Activated CD8-positive, alpha-beta T cell treated with anti-CD3 and anti-CD28 coated beads for 36 hours (primary cell): ENCODE data around the gene XRCC6. TPM values are rescaled to one million over a fixed set of nuclear protein-coding genes. Genes with fewer than 3 reads are reported as not detected.

ENCODE experiments used
- ATAC-seq: fragments of 200-7000 bp; cut with Tn5 transposase; one replicate; pipeline ENCODE4 v1.10.0; 2021; ENCODE audit warnings: mild to moderate bottlenecking, moderate library complexity
- CTCF ChIA-PET: fragments of 350-600 bp; sonication (Branson Sonifier 250); formaldehyde crosslinking; loops from one replicate; lab custom pipeline; 2021; ENCODE audit warnings: antibody characterized with exemption; lab: Charles Lee
- POLR2A ChIA-PET: fragments of 350-600 bp; sonication (Branson Sonifier 250); formaldehyde crosslinking; loops from one replicate; lab custom pipeline; 2021; ENCODE audit warnings: antibody characterized with exemption; lab: Charles Lee
- DNase-seq: peaks from one replicate; pipeline ENCODE4 v3.0.0-alpha.2; 2020
- H3K27ac Mint-ChIP-seq: one replicate; pipeline ENCODE4 v1.8.0; 2021; ENCODE audit warnings: mild to moderate bottlenecking, mixed read lengths
- H3K27me3 Mint-ChIP-seq: one replicate; pipeline ENCODE4 v1.8.0; 2021; ENCODE audit warnings: mixed read lengths
- H3K36me3 Mint-ChIP-seq: one replicate; pipeline ENCODE4 v1.8.0; 2021; ENCODE audit warnings: low read depth, mixed read lengths
- H3K4me1 Mint-ChIP-seq: one replicate; pipeline ENCODE4 v1.8.0; 2021; ENCODE audit warnings: low read depth, mixed read lengths
- H3K4me3 Mint-ChIP-seq: one replicate; pipeline ENCODE4 v1.8.0; 2021; ENCODE audit warnings: mild to moderate bottlenecking, moderate library complexity, mixed read lengths
- H3K9me3 Mint-ChIP-seq: one replicate; pipeline ENCODE4 v1.8.0; 2021; ENCODE audit warnings: mixed read lengths
- CTCF ChIP-seq: fragments of 200-600 bp; IDR thresholded peaks from one replicate; pipeline ENCODE4 v1.8.0; 2022; ENCODE audit warnings: antibody characterized with exemption, mild to moderate bottlenecking
- intact Hi-C: fragments of 100-400 bp; cut with micrococcal nuclease; formaldehyde crosslinking; loops from one replicate; pipeline ENCODE4 v1.10.0; 2022
- total RNA-seq, 2 experiments: library from RNA; stranded (reverse); gene quantifications; one replicate each; pipeline ENCODE4 v1.2.3, GENCODE V29; 2021

The XRCC6 gene
- total RNA-seq, 2 experiments from 2014 or later: 424 to 425 TPM

GRCh38 chr22:41597635-41597953 lies 23.5 kb upstream of the XRCC6 start:
- intact Hi-C loops: no loop called here
- POLR2A ChIA-PET: interaction anchor here (1.7 to 2.2 kb wide), 2 partner anchors 8 to 22 kb away, joined by 10 to 11 read pairs; partner anchors contain the start of gene PMM1
- H3K27me3 Mint-ChIP-seq: no peaks in the 10 kb centered on the region
- no peak overlapping the region for H3K27ac Mint-ChIP-seq
- ATAC-seq (no peak), DNase-seq (no peak)
- TF ChIP-seq CTCF: no peak
- H3K4me3 Mint-ChIP-seq: no peak overlapping the region
- CTCF ChIA-PET: interaction anchor here (0.7 to 3.4 kb wide), 10 partner anchors 9 to 295 kb away, joined by 3 to 15 read pairs (median 3); partner anchors contain the start of gene POLR3H
- H3K9me3 Mint-ChIP-seq: no peaks in the 10 kb centered on the region
- peaks cover 24% of the 10 kb centered on the region for H3K36me3 Mint-ChIP-seq
- peaks cover 4% of the 10 kb centered on the region for H3K4me1 Mint-ChIP-seq

DNA sequence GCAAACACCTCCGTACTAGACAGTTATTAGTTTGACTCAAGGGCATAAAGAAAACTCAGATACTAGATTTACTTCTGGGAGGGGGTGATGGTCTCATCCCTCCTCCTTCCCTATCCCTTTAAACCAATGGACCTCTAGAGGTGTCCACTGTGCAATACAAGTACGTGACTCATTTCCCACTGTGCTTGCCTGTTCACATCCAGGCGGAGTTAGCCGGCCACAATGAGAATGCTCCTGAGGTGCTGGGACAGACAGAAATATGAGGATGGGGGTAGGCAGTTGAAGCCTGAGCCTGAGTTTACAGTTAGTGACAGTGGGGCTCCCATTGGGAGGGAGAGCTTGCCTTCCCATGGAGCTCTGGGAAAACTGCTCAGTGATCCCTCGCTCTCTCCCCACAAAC lies 23.0 kb upstream of the XRCC6 start:
- POLR2A ChIA-PET: interaction anchor here (1.7 to 2.2 kb wide), 3 partner anchors 8 to 26 kb away, joined by 3 to 11 read pairs (median 10); partner anchors contain the start of gene PMM1
- peaks cover 9% of the 10 kb centered on the region for H3K4me1 Mint-ChIP-seq

GRCh38 chr22:41598891-41599635 lies 22.0 kb upstream of the XRCC6 start:
- POLR2A ChIA-PET: interaction anchor here (1.2 to 2.2 kb wide), 4 partner anchors 9 to 55 kb away, joined by 3 to 10 read pairs (median 4); partner anchors contain the start of gene PMM1

More for the DNA sequence above, 23.0 kb upstream of the XRCC6 start:
- no peak for ATAC-seq
- DNase-seq: no peak
- Mint-ChIP-seq H3K36me3 (peaks cover 29% of the 10 kb centered on the region), H3K27ac (no peak overlapping the region), H3K27me3 (no peaks in the 10 kb centered on the region), H3K4me3 (no peak overlapping the region), H3K9me3 (no peaks in the 10 kb centered on the region)
- intact Hi-C loops: no loop called here
- CTCF ChIA-PET: interaction anchor here (0.7 to 3.4 kb wide), 6 partner anchors 9 to 295 kb away, joined by 3 to 15 read pairs (median 4); partner anchors contain the start of gene POLR3H
- no peak for TF ChIP-seq CTCF

GRCh38 chr22:41600976-41601375 lies 20.1 kb upstream of the XRCC6 start:
- H3K27me3 Mint-ChIP-seq: no peaks in the 10 kb centered on the region
- no peak overlapping the region for H3K27ac Mint-ChIP-seq
- ChIA-PET POLR2A (interaction anchor here (0.6 kb wide), 1 partner anchor 63 kb away, joined by 3 read pairs; no protein-coding TSS in a partner anchor), CTCF (no interaction called here)
- intact Hi-C loops: no loop called here
- DNase-seq: no peak
- H3K36me3 Mint-ChIP-seq: peaks cover 57% of the 10 kb centered on the region
- TF ChIP-seq CTCF: no peak
- ATAC-seq: no peak
- peaks cover 33% of the 10 kb centered on the region for H3K4me1 Mint-ChIP-seq
- H3K4me3 Mint-ChIP-seq: no peak overlapping the region
- no peaks in the 10 kb centered on the region for H3K9me3 Mint-ChIP-seq

More at GRCh38 chr22:41598891-41599635, 22.0 kb upstream of the XRCC6 start:
- DNase-seq: no peak
- Mint-ChIP-seq H3K27me3 (no peaks in the 10 kb centered on the region), H3K4me3 (no peak overlapping the region), H3K4me1 (peaks cover 18% of the 10 kb centered on the region), H3K9me3 (no peaks in the 10 kb centered on the region), H3K27ac (no peak overlapping the region), H3K36me3 (peaks cover 39% of the 10 kb centered on the region)
- CTCF ChIA-PET: interaction anchor here (0.9 to 3.4 kb wide), 3 partner anchors 16 to 55 kb away, joined by 3 to 15 read pairs (median 4); partner anchors contain the start of gene POLR3H
- no peak for TF ChIP-seq CTCF
- ATAC-seq: no peak
- intact Hi-C loops: no loop called here
